NCI-H1105 (cell line): Measurements from ENCODE around the gene SECTM1.

Experiments used
- DNase-seq: peaks from one replicate; lab custom pipeline; 2025; lab: John Stamatoyannopoulos, UW

The SECTM1 gene

DNA sequence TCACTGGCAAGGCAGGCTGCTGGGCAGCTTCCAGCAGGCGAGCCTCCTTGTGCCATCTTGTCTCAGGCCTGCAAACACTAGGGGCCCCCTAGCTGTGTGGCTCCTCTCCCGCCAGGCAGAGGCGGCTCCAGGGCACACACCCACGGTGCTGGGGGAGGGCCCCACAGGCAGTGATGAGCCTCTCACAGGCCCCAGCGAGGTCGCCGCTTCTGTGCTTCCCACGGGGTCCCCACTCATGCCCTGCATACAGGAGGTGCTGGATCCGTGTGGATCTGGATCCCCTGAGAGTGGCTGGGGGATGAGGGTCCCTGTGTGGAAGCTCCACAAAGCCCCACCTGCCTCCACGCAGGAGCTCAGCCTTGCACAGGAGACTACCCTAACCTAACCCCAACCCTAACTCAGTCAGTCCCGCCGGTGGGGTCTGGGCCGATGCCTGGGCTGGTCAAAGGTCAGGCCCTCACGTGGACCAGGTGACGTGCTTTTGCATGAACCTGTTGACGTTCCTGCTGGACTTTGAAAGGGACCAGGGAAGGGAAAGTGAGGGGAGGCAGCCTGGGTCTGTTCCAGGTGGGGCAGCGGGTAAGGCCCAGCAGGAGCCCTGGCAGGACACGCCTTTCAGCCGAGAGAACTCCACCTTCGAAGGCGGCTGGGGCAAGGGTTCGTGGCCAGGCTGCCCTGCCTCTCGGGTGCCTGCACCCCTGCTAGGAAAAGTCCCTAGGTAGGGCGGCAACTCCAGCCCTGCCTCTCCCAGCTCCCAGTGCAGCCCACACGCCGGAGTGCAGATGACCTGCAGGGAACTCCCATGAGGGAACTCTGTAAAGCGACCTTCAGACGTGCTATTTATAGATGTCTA lies 5.2 kb downstream of the SECTM1 start:
- no peak for DNase-seq

- no peak for DNase-seq
These were observed 5.8 kb downstream of the SECTM1 start for GRCh38 chr17:82327757-82328140.

DNA sequence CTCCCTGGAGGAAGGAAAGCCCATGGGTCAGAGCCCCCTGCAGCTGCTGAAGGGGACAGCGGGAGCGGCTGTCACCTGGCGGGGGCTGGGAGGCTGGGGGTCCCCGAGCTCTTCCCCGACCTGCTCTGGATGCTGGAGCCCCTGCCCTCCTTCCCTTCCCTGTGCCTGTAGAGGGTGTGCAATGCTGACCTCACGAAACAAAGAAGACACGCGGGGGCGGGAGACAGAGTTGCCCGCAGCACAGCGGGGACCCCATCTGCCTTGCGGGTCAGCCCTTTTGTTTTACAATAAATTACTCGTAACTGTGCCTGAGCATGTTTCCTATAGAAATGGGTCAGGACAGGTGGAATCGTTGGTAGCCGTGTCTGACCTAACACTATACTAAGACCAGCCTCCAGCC lies 6.3 kb downstream of the SECTM1 start:
- no peak for DNase-seq

DNA sequence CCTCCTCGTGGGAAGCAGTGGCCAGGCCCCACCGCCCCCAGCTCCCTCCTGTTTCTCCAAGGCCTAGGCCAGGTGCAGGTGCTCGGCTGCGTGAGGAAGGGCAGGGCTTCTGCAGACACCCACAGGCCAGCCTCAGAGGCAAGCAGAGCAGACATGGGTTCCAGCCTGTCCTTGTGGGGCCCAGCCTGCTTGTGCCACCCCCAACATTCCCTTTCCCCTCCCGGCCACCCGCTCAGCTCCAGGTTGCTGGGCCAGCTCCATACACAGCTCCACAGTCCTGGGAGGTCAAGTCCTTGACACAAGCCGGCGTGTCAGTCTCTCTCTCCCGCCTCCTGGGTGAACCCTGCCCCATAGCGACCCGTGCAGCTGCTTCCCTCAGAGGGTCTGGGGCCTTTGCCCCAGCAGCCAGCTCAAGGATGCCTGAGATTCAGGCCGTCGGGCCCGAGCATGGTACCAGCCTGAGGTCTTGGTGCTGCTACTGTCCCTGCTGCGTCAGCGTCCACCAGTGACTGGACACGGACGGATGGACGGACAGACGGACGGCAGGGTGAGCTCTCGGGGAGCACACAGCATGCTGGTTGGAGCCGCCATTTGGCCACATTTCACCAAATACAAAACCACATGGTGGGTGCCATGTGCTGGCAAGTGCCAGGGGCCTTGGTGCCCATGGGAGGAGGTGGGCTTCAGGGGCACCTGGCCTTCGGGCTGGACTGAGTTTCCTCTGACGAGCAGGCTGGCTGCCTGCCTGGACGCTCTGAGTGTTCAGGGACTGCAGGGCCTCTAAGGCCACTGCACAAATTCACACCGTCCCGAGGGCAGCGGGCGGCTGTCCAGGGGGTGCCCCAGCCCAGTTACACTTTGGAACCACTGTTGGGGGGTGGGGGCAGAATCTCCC lies 8.0 kb downstream of the SECTM1 start:
- no peak for DNase-seq

DNA sequence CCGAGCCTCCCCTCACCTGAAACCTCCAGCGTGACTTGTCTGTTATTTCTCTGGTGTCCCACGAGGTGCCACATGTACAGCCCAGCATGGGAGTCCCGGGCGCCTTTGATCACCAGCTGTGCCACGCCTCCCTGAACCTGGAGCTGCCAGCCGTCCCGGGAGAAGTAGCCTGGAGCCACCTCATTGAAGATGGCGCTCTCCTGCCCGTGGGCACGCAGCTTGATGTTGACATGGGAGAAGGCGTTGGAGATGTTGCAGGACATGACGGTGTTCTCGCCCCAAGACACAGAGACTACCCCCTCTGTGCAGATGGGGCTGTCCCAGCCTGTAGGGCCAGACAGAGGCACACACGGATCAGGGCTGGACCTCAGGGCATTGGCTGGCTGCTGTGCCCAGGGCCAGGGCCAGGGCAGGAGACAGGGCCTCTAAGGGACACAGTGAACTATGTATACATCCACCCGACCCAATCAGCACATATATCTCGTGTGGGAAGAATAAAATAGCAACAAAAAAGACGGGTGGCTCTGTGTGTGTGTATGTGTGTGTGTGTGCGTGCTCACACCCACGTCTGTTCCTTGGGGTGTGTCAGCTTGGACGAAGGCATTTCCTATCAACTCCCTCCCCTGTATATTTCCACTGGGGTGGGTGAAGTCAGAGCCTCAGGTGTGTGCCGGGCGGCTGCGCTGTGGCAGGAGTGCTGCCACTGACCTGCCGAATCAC lies 8.8 kb downstream of the SECTM1 start:
- no peak for DNase-seq

DNA sequence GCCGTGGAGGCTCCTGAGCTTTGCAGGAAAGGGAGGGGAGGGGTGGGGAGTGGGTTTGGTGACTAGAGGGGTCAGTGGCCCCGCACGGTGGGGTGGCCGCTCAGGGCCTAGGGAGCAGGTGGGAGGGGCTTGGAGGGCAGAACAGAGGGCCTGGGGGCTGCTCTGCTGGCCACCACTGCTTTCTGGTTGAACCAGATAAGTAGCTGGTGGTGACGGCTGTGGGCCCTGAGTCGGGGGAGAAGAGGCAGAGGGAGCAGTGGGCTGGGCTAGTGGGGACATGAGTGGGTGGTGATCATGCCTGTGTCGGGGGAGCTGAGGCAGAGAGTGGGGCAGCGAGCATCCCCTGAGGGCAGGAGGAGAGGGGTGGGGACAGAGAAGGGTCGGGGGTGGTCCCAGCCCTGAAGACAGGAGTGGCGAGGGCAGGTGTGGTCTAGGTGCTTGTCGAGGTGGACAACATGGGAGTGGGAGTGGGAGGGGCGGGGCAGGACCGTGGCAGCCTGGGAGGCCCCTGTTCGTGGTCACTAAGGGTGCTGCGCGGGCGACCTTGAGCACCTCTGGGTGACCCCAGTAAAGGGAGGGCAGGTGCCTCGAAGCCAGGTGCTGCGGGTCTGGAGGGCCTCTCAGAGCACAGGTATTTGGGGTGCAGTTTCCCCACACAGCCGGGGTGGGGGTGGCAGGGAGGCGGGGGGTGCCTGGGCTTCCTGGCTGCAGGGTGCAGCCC lies 9.9 kb downstream of the SECTM1 start:
- no peak for DNase-seq

- DNase-seq, result no peak
These were observed 10.8 kb downstream of the SECTM1 start for GRCh38 chr17:82322526-82323453.

DNA sequence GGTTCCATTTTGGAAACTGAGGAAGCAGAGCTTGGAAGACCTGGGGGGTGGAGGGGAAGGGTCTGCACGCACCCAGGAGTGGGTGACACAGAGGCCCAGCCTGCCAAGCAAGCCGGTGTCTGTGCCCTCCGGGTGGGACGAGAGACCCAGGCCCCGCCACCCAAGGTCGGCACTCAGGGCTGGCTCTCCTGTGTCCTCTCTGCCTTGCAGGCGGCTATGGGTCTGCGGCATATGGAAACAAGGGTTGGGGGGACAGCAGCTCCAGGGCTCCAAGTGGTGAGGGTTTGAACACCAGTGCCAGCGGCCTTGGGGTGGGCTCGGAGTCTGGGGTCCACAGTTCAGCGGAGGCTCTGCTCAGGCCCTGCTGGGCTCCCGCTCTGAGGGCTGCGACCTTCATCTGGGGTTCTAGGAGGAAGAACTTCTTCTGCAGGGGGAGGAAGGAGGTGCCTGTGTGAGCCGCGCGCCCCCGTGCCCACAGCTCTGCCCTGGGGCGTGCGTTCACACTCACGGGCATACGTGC lies 11.6 kb downstream of the SECTM1 start:
- DNase-seq, result no peak

GRCh38 chr17:82320956-82321927 lies 12.3 kb downstream of the SECTM1 start:
- peak; percentile 24 for DNase-seq

- DNase-seq, result no peak
These were observed 13.3 kb downstream of the SECTM1 start for GRCh38 chr17:82320140-82320840.

GRCh38 chr17:82319619-82320062 lies 13.9 kb downstream of the SECTM1 start:
- DNase-seq, result no peak

DNA sequence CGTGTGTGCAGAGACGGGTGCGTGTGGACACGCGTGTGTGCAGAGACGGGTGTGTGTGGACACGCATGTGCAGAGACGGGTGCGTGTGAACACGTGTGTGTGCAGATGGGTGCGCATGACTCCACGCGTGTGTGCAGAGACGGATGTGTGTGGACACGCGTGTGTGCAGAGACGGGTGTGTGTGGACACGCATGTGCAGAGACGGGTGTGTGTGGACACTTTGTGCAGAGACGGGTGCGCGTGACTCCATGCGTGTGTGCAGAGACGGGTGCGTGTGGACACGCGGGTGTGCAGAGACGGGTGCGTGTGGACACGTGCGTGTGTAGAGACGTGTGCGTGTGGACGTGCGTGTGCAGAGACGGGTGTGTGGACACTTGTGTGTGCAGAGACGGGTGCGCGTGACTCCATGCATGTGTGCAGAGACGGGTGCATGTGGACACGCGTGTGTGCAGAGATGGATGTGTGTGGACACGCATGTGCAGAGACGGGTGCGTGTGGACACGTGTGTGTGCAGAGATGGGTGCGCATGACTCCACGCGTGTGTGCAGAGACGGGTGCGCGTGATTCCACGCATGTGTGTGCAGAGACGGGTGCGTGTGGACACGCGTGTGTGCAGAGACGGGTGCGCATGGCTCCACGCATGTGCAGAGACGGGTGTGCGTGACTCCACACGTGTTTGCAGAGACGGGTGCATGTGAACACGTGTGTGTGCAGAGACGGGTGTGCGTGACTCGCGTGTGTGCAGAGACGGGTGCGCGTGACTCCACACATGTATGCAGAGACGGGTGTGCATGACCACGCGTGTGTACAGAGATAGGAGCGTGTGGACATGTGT lies 14.6 kb downstream of the SECTM1 start:
- no peak for DNase-seq

DNA sequence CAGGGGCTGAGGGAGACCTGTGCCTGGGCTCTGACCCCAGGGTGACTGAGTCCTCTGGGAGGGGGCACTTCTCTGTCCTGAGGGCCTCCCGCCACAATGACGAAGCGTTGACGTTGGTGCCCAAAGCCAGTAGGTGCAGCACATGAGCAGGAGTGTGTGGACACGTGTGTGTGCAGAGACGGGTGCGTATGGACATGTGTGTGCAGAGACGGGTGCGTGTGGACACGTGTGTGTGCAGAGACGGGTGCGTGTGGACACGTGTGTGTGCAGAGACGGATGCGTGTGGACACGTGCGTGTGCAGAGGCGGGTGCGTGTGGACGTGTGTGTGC lies 15.4 kb downstream of the SECTM1 start:
- no peak for DNase-seq

- DNase-seq, result no peak
These were observed 16.0 kb downstream of the SECTM1 start, which contains the start of gene CD7 for GRCh38 chr17:82317394-82318168. Gene CD7 (minus strand): TSS chr17:82317608. CDS start chr17:82317495, 113 bp downstream.

- DNase-seq, result no peak
These were observed 16.7 kb downstream of the SECTM1 start for GRCh38 chr17:82316651-82317393.
